Memory B cell (primary cell): ENCODE measurements around the gene CD7.

Experiments
- ATAC-seq: fragments of 150-1000 bp; cut with Tn5 transposase; 2 replicates; pipeline ENCODE4 v1.10.0; 2021; ENCODE audit warnings: low read depth, mild to moderate bottlenecking, moderate library complexity
- DNase-seq, 2 donors: peaks; one replicate each; pipeline ENCODE4 v3.0.0; 2022; ENCODE audit warnings: low spot score in 2 of 2
- H3K27ac Mint-ChIP-seq: one replicate; pipeline ENCODE4 v1.8.0; 2022; ENCODE audit warnings: mild to moderate bottlenecking, moderate library complexity, mixed read lengths
- H3K27me3 Mint-ChIP-seq: one replicate; pipeline ENCODE4 v1.8.0; 2022; ENCODE audit warnings: mixed read lengths
- H3K36me3 Mint-ChIP-seq: one replicate; pipeline ENCODE4 v1.8.0; 2022; ENCODE audit warnings: mild to moderate bottlenecking, mixed read lengths
- H3K4me1 Mint-ChIP-seq: one replicate; pipeline ENCODE4 v1.8.0; 2022; ENCODE audit warnings: mixed read lengths
- H3K4me3 Mint-ChIP-seq: one replicate; pipeline ENCODE4 v1.8.0; 2022; ENCODE audit warnings: mild to moderate bottlenecking, moderate library complexity, mixed read lengths
- H3K9me3 Mint-ChIP-seq: one replicate; pipeline ENCODE4 v1.8.0; 2022; ENCODE audit warnings: mixed read lengths

CD7 gene

DNA sequence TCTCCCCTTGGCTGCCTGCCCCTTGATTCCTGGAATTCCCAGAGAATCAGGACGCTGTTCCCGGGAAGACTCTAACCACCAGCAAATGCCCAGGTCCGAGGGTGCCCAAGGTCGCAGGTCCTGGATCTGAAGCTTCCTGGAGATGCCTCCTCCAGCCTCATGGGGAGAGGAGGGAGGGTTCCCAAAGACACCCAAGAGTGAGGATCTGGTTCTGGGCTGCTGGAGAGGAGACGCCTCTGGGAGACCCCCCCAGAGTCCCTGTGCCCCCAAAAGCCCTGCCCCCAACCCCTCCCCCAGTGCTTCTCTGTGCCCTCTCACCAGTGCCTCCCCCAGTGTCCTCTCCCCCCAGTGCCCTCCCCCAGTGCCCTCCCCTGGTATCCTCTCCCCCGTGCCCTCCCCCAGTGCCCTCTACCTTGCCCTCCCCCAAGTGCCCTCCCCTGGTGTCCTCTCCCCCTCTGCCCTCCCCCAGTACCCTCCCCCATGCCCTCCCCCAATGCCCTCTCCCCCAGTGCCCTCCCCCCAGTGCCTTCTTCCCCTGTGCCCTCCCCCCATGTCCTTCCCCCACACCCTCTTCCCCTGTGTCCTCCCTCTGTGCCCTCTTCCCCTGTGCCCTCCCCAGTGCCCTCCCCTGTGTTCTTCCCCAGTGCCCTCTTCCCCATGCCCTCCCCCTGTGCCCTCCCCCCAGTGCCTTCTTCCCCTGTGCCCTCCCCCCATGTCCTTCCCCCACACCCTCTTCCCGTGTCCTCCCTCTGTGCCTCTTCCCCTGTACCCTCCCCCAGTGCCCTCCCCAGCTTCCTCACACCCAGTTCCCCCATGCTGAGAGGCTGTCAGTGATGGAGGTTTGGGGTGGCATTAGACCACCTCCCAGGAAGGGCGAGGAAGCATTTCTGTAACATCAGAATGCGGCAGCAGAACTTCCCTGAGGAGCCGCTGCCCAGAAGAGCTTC, 22.5 kb upstream of the CD7 start:
- Mint-ChIP-seq H3K27me3 (peaks cover 4% of the 10 kb centered on the region), H3K4me3 (no peak overlapping the region), H3K9me3 (no peaks in the 10 kb centered on the region), H3K27ac (no peak overlapping the region), H3K36me3 (no peaks in the 10 kb centered on the region), H3K4me1 (peaks cover 10% of the 10 kb centered on the region)
- DNase-seq: no peak
- no peak for ATAC-seq

DNA sequence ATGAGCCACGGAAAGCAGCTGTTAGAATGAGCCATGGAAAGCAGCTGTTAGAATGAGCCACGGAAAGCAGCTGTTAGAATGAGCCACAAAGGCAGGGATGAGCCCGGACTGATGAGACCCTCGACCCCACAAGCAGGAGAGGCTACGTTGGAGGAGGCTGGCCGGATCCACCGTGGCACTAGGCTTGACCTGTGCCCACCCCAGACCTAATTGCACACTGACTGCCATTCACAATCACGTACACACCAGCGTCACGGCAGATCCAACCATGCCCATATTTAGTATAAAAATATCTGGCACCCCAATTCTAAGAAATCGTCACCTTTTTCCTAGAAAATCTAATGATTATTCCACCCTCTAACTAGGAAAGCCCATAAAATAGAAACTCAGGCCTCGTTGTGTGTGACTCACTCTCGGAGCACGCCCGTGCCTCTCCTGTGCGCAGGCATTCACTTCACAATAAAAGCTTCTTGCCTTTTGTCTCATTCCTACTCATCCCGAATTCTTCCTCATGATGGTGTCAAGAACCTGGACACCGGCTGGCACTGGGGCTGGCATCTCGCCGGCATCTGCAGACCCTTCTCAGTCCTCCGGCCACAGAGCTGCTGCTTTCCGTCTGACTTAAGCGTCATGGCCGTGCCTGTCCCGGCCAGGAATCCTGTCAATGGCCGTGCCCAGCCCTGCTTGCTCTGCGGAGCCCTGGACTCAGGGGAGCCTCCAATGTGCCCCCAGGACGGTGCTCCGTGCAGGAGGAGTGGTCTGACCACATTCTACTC, 21.6 kb upstream of the CD7 start:
- H3K9me3 Mint-ChIP-seq: no peaks in the 10 kb centered on the region
- no peaks in the 10 kb centered on the region for H3K36me3 Mint-ChIP-seq
- no peak for ATAC-seq
- no peak for DNase-seq
- H3K27me3 Mint-ChIP-seq: peaks cover 5% of the 10 kb centered on the region
- H3K4me3 Mint-ChIP-seq: no peak overlapping the region
- peaks cover 12% of the 10 kb centered on the region for H3K4me1 Mint-ChIP-seq
- no peak overlapping the region for H3K27ac Mint-ChIP-seq

DNA sequence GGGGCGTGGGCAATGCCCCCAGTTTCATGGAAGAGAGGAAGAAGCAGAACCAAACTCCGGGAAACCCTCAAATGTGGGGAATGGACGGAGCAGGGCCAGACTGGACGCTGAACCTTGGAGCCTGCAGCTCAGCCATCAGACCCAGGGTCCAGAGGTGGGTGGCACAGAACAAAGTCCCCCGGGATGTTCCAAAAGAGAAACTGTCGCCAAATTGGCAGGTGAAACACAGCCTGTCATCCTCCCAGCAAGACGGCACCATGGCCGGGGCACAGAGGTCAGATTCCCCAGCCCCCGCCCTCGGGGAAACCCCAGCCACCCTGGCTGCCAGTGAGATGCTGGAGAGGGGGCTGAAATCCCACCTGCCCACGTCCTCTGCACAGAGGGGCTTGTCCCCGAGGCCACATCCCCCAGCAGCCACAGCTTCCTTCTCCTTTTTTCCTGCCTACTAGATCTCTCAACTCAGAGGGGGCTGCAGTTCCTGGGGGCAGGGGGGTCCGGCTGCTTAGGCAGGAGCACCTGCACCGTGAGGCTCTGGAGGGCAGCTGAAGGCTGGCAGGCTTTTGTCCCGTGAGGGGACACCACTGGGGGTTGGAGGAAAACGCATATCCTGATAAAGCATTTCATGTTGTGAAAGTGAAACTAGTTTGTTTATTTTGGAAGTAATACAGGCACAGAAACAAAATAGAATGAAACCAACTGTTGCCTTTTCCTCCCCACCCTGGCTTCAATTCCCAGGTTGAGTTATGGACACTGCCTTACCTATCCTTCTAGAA, 17.4 kb upstream of the CD7 start:
- Mint-ChIP-seq H3K4me1 (peaks cover 18% of the 10 kb centered on the region), H3K9me3 (no peaks in the 10 kb centered on the region), H3K27ac (peak overlapping the region; percentile 37), H3K4me3 (peak overlapping the region; percentile 97), H3K36me3 (no peaks in the 10 kb centered on the region), H3K27me3 (peaks cover 17% of the 10 kb centered on the region)
- no peak for DNase-seq
- ATAC-seq: peak; percentile 37

DNA sequence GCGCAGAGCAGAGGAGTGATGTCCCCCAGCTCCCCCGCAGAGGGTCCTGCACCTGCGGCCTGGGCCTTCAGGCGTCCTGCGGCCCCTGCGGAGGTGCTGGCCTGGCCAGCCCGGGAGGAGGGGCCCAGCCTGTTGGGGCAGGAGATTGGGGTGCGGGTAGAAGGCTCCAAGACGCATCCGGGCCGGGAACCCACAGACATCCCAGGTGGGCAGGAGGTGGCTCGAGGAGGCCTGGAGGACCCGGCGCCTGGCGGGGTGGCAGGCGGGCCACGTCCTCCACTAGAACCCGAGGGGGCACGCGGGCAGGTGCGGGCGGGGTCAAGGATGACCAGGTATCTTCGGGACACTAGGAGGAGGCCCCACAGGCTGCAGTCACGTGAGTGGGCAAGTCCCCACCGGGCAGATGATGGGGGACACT, 16.8 kb upstream of the CD7 start:
- H3K4me3 Mint-ChIP-seq: peak overlapping the region; percentile 97
- no peaks in the 10 kb centered on the region for H3K9me3 Mint-ChIP-seq
- DNase-seq (no peak), ATAC-seq (no peak)
- H3K4me1 Mint-ChIP-seq: peaks cover 18% of the 10 kb centered on the region
- no peaks in the 10 kb centered on the region for H3K36me3 Mint-ChIP-seq
- no peak overlapping the region for H3K27ac Mint-ChIP-seq
- H3K27me3 Mint-ChIP-seq: peaks cover 19% of the 10 kb centered on the region

DNA sequence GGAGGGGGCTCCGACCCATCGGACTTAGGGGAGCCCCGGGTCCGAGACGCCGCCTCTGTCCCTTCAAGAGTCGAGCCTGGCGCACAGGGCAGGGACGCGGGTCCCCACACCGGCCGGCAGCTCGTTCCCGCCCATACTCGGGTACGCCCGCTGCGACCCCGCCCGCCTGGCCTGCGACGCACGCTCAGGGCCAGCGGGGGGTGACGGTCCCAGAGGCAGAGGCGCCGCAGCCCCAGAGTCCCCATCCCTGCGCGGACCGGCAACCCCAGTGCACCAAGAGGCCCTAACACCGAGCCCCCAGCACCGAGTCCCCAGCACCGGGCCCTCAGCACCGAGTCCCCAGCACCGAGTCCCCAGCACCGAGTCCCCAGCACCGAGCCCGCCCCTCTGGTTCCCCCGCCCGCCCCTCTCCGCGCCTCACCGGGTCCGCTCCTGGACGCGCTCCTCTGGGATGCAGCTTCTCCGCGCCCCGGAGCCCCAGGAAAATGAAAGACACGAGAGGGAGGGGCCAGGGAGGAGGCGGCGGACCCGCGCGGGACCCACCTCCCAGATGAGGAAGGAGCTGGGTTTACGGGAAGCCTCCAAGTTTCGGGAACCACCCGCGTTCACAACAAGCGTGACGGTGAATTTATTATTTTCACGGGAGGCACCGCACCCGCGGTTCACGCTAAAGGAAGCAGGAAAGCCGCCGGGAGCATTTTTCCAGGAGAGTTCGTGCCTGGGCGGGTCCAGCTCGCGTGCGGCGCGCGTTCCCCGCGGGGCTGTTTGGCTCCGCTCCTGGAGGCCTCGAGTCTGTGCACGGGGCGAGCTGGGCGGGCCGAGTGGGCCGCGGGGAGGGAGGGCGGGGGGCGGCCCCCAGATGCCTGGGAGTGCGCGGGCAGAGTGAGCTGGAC, 16.1 kb upstream of the CD7 start, which contains the start of gene SECTM1:
TSS of gene SECTM1 (minus strand) at position 488 of the 893 bp plus-strand sequence. CDS start 6,526 bp downstream, outside the sequence.
- Mint-ChIP-seq H3K4me3 (peak within 1 kb of the TSS; percentile 97), H3K27ac (no peak within 1 kb of the TSS), H3K36me3 (no peaks in the 10 kb centered on the region), H3K27me3 (peaks cover 19% of the 10 kb centered on the region), H3K4me1 (peaks cover 18% of the 10 kb centered on the region), H3K9me3 (no peaks in the 10 kb centered on the region)
- DNase-seq: no peak
- peak; percentile 25 for ATAC-seq

DNA sequence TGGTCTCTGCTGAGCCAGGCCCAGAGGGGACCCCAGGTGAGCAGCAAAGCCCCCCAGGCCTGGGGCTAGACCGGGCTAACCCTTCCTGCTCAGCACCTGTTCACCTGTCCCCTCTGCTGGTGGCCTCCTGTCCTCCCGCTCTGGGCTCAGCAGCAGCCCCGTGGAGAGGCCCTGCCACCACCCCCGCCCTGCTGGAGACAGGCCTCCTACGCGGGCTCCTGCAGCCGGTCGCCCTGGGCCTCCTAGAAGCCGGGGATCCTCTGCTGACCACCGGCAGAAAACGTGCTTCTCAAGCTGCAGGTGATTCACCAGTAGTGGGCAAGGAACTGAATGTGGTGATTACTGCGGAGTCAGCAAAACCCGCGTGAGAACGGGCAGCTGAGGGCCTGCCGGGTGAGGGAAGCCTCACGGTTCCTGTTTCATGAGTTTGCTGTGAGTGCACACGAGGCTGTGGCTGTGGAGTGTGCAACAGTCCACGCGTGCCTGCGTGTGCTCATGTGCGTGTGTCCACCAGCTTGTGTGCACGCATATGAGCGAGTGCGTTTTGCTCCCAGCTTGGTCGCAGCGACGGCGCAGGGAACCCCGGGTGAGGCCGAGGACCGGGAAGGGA, 15.4 kb upstream of the CD7 start:
- ATAC-seq: peak; percentile 74
- H3K9me3 Mint-ChIP-seq: no peaks in the 10 kb centered on the region
- peaks cover 21% of the 10 kb centered on the region for H3K27me3 Mint-ChIP-seq
- no peak for DNase-seq
- H3K36me3 Mint-ChIP-seq: no peaks in the 10 kb centered on the region
- H3K27ac Mint-ChIP-seq: no peak overlapping the region
- H3K4me3 Mint-ChIP-seq: peak overlapping the region; percentile 80
- peaks cover 18% of the 10 kb centered on the region for H3K4me1 Mint-ChIP-seq

DNA sequence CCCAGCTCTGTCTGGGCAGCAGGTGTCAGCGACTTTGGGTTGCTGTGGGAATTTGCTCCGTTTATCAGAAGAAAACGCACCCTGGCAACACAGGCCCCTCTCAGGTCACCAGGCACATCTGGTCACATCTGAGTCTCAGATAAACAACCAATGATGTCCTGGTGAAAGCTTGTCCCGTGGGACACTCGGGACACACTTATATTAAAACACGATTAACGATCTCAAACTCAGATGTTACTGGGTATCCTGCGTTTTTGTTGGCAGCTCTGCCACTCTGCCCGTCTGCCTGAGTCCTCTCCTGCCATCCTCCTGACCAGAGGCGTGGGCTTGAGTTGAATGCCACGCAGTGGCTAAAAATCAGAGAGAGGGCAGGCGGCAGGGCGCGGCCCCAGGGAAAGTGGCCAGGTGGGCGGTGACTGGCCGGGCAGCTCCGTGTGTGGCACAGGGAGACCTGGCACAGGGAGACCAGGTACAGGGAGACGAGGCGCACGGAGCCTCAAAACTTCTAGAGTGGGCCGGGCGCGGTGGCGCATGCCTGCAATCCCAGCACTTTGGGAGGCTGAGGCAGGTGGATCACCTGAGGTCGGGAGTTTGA, 14.0 kb upstream of the CD7 start:
- Mint-ChIP-seq H3K4me3 (peak overlapping the region; percentile 8), H3K36me3 (no peaks in the 10 kb centered on the region), H3K27me3 (peaks cover 26% of the 10 kb centered on the region), H3K9me3 (no peaks in the 10 kb centered on the region), H3K4me1 (peaks cover 18% of the 10 kb centered on the region), H3K27ac (no peak overlapping the region)
- no peak for ATAC-seq
- no peak for DNase-seq

DNA sequence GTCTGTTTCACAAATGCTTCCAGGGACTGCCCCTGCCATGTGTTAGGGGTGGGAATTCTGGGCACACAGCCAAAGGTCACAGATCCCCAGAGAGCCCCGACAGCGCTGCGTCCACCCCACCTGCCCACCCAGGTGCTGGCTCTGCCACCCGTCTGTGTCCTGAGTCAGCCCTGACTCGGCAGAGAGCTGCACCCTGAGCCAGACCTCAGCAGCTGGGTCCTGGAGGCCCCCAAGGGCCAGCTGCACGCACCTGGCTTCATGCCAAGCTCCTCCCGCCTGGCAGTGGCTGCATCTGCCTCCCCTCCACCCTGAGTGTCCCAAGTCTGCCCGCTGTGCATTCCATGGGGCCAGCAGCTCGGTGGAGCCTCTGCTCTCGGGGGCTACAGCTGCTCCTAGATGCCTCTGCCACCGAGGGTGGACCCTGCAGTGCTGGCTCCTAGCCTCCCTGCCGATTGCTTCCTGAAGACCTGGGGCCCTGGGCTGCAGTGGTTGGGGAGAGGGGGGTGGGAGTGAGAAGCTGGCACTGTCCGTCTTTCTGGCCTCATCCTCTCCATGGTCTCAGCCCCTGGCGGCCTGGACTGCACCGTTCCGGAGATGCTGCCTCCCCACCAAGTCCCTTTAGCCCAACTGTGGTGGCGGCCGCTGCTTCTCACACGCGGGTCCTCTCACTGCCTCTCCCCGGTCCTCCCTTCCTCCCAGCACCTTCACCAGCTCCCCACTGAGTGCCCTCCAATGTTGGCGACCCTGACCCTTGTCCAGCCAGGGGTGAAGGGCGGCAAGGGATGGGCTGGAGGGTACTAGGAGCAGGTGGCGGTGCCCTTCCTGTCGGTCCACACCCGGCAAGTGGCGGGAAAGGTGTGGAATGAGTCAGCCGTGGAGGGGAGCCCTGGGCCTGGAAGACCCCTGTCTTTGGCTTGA, 13.2 kb upstream of the CD7 start:
- DNase-seq (no peak), ATAC-seq (no peak)
- no peak overlapping the region for H3K4me3 Mint-ChIP-seq
- H3K27ac Mint-ChIP-seq: no peak overlapping the region
- H3K4me1 Mint-ChIP-seq: peaks cover 15% of the 10 kb centered on the region
- peaks cover 27% of the 10 kb centered on the region for H3K27me3 Mint-ChIP-seq
- H3K9me3 Mint-ChIP-seq: no peaks in the 10 kb centered on the region
- no peaks in the 10 kb centered on the region for H3K36me3 Mint-ChIP-seq

DNA sequence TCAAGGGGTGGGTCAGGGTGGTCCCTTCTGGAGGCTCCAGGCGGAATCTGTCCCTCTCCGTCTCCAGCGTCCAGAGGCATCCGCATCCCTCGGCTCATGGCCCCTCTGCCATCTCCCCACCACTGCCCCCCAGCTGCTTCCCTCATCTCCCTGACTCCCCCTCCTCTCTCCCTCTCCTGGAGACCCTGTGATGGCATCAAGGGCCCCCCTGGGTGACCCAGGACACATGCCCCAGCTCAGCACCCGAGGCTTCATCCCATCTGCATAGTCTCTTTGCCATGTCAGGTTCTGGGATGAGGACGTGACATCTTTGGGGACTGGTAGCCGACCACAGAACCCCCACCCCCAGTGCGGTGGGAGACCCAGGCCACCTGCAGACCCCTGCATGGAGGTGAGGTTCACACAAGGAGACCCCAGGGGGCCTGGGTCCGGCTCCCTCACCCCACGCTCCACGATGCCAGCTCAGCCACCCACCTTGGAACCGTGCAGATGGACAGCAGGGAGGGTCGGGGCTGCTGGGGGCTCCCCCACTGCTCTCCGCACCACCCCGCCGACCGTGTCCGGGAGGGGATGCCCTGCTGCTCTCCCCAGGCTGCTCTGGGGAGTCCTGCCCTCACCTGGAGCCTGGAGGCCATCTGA, 12.4 kb upstream of the CD7 start:
- DNase-seq (no peak), ATAC-seq (no peak)
- H3K4me1 Mint-ChIP-seq: peaks cover 7% of the 10 kb centered on the region
- H3K9me3 Mint-ChIP-seq: no peaks in the 10 kb centered on the region
- H3K4me3 Mint-ChIP-seq: no peak overlapping the region
- peaks cover 27% of the 10 kb centered on the region for H3K27me3 Mint-ChIP-seq
- H3K36me3 Mint-ChIP-seq: no peaks in the 10 kb centered on the region
- H3K27ac Mint-ChIP-seq: no peak overlapping the region

DNA sequence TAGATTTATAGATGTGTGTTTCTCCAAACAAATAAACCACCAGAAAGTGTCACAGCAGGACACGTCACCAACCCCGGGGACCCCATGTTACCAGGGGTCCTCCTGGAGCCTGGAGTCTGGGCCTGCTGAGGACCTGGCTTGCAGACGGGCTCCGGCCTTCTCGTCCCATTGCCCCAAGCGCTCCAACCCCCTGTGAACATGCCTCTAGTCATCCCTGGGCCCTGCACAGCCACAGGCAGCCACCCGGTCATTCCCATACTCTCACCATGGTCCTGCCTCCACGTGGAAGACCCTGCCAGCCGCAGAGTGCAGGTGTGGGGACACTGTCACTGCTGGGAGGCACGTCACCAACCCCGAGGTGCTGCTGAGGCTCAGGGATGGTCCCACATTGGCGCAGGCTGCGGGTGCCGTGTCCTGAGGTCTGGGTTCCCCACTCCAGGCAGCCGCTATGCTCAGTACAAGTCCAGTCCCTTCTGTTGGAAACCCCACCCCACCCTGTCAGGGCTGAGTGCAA, 11.6 kb upstream of the CD7 start:
- H3K4me1 Mint-ChIP-seq: peaks cover 10% of the 10 kb centered on the region
- H3K36me3 Mint-ChIP-seq: no peaks in the 10 kb centered on the region
- no peak overlapping the region for H3K4me3 Mint-ChIP-seq
- H3K27ac Mint-ChIP-seq: no peak overlapping the region
- no peak for DNase-seq
- H3K9me3 Mint-ChIP-seq: no peaks in the 10 kb centered on the region
- ATAC-seq: no peak
- peaks cover 29% of the 10 kb centered on the region for H3K27me3 Mint-ChIP-seq
